Measurements from ENCODE around the gene PRSS58.

The PRSS58 gene

GRCh38 chr7:142263598-142264380 is 5.9 kb upstream of the PRSS58 start:
- Mint-ChIP-seq H3K9me3 (no peaks in the 10 kb centered on the region), H3K4me3 (no peak overlapping the region), H3K27ac (ENCODE audit: low read depth) (no peak overlapping the region), H3K4me1 (no peaks in the 10 kb centered on the region), H3K36me3 (ENCODE audit: insufficient read depth) (no peaks in the 10 kb centered on the region), H3K27me3 (peaks cover 47% of the 10 kb centered on the region)
- DNase-seq (ENCODE audit: low spot score in 2 of 2), result no peak
- ATAC-seq (replicated peaks; ENCODE audit: extremely low read depth, poor library complexity, severe bottlenecking), result no peak

- Mint-ChIP-seq H3K27me3 (peaks cover 4% of the 10 kb centered on the region), H3K36me3 (ENCODE audit: insufficient read depth) (no peaks in the 10 kb centered on the region), H3K4me1 (no peaks in the 10 kb centered on the region), H3K9me3 (no peaks in the 10 kb centered on the region), H3K4me3 (no peak overlapping the region), H3K27ac (ENCODE audit: low read depth) (no peak overlapping the region)
- ATAC-seq (replicated peaks; ENCODE audit: extremely low read depth, poor library complexity, severe bottlenecking) (no peak), DNase-seq (ENCODE audit: low spot score in 2 of 2) (no peak)
Measured at GRCh38 chr7:142250705-142251104, 7.2 kb downstream of the PRSS58 start.

GRCh38 chr7:142249918-142250317 is 7.9 kb downstream of the PRSS58 start:
- H3K27me3 Mint-ChIP-seq, result peaks cover 12% of the 10 kb centered on the region
- H3K9me3 Mint-ChIP-seq, result no peaks in the 10 kb centered on the region
- ATAC-seq (replicated peaks; ENCODE audit: extremely low read depth, poor library complexity, severe bottlenecking) (no peak), DNase-seq (ENCODE audit: low spot score in 2 of 2) (no peak)
- no peak overlapping the region for H3K4me3 Mint-ChIP-seq
- H3K4me1 Mint-ChIP-seq, result no peaks in the 10 kb centered on the region
- no peak overlapping the region for H3K27ac Mint-ChIP-seq (ENCODE audit: low read depth)
- H3K36me3 Mint-ChIP-seq (ENCODE audit: insufficient read depth), result no peaks in the 10 kb centered on the region

GRCh38 chr7:142248166-142249160 is 9.4 kb downstream of the PRSS58 start:
- H3K27me3 Mint-ChIP-seq, result peaks cover 22% of the 10 kb centered on the region
- no peak overlapping the region for H3K27ac Mint-ChIP-seq (ENCODE audit: low read depth)
- H3K36me3 Mint-ChIP-seq (ENCODE audit: insufficient read depth), result no peaks in the 10 kb centered on the region
- no peaks in the 10 kb centered on the region for H3K9me3 Mint-ChIP-seq
- no peaks in the 10 kb centered on the region for H3K4me1 Mint-ChIP-seq
- ATAC-seq (replicated peaks; ENCODE audit: extremely low read depth, poor library complexity, severe bottlenecking), result no peak
- DNase-seq (ENCODE audit: low spot score in 2 of 2), result no peak
- H3K4me3 Mint-ChIP-seq, result no peak overlapping the region

GRCh38 chr7:142243823-142244222 is 14.0 kb downstream of the PRSS58 start:
- Mint-ChIP-seq H3K27ac (ENCODE audit: low read depth) (no peak overlapping the region), H3K27me3 (peaks cover 49% of the 10 kb centered on the region), H3K4me3 (no peak overlapping the region), H3K36me3 (ENCODE audit: insufficient read depth) (no peaks in the 10 kb centered on the region), H3K4me1 (no peaks in the 10 kb centered on the region), H3K9me3 (no peaks in the 10 kb centered on the region)
- no peak for DNase-seq (ENCODE audit: low spot score in 2 of 2)
- no peak for ATAC-seq (replicated peaks; ENCODE audit: extremely low read depth, poor library complexity, severe bottlenecking)

- H3K4me3 Mint-ChIP-seq, result no peak overlapping the region
- no peak for DNase-seq (ENCODE audit: low spot score in 2 of 2)
- H3K27ac Mint-ChIP-seq (ENCODE audit: low read depth), result no peak overlapping the region
- H3K9me3 Mint-ChIP-seq, result no peaks in the 10 kb centered on the region
- ATAC-seq (replicated peaks; ENCODE audit: extremely low read depth, poor library complexity, severe bottlenecking), result no peak
- H3K27me3 Mint-ChIP-seq, result peaks cover 52% of the 10 kb centered on the region
- H3K36me3 Mint-ChIP-seq (ENCODE audit: insufficient read depth), result no peaks in the 10 kb centered on the region
- no peaks in the 10 kb centered on the region for H3K4me1 Mint-ChIP-seq
Measured at GRCh38 chr7:142240546-142240945, 17.3 kb downstream of the PRSS58 start.

- Mint-ChIP-seq H3K9me3 (no peaks in the 10 kb centered on the region), H3K27me3 (peaks cover 41% of the 10 kb centered on the region), H3K4me3 (no peak overlapping the region), H3K4me1 (no peaks in the 10 kb centered on the region), H3K36me3 (ENCODE audit: insufficient read depth) (no peaks in the 10 kb centered on the region), H3K27ac (ENCODE audit: low read depth) (no peak overlapping the region)
- ATAC-seq (replicated peaks; ENCODE audit: extremely low read depth, poor library complexity, severe bottlenecking) (no peak), DNase-seq (ENCODE audit: low spot score in 2 of 2) (no peak)
Measured at GRCh38 chr7:142231716-142232115, 26.1 kb downstream of the PRSS58 start.

GRCh38 chr7:142228537-142229104 is 29.2 kb downstream of the PRSS58 start:
- no peak overlapping the region for H3K27ac Mint-ChIP-seq (ENCODE audit: low read depth)
- peaks cover 30% of the 10 kb centered on the region for H3K27me3 Mint-ChIP-seq
- DNase-seq (ENCODE audit: low spot score in 2 of 2) (no peak), ATAC-seq (replicated peaks; ENCODE audit: extremely low read depth, poor library complexity, severe bottlenecking) (no peak)
- H3K9me3 Mint-ChIP-seq, result no peaks in the 10 kb centered on the region
- no peak overlapping the region for H3K4me3 Mint-ChIP-seq
- no peaks in the 10 kb centered on the region for H3K36me3 Mint-ChIP-seq (ENCODE audit: insufficient read depth)
- H3K4me1 Mint-ChIP-seq, result no peaks in the 10 kb centered on the region
